Esophagus muscularis mucosa (tissue), 4 donors: ENCODE data around the gene SEC23IP. TPM values are rescaled to one million over a fixed set of nuclear protein-coding genes. Genes with fewer than 3 reads are reported as not detected.

Experiments
- DNase-seq: peaks from one replicate; pipeline ENCODE4 v3.0.0-alpha.2; 2017; ENCODE audit errors: extremely low spot score
- H3K27ac ChIP-seq, 4 donors: fragments of 200-600 bp; sonication (generic); replicated peaks in 1 of 4; 1 replicate in 3 of 4; 2 replicates in 1 of 4; pipeline ENCODE4 v1.5.1; 2016 to 2019; ENCODE audit warnings: mild to moderate bottlenecking in 1 of 4
- H3K27me3 ChIP-seq, 4 donors: fragments of 200-600 bp; sonication (generic); one replicate each; pipeline versions ENCODE4 v1.5.1 to v1.6.0; 2016 to 2019
- H3K36me3 ChIP-seq, 4 donors: fragments of 200-600 bp; sonication (generic); one replicate each; pipeline ENCODE4 v1.5.1; 2016 to 2019
- H3K4me1 ChIP-seq, 4 donors: fragments of 200-600 bp; sonication (generic); one replicate each; pipeline ENCODE4 v1.5.1; 2016 to 2019
- H3K4me3 ChIP-seq, 4 donors: fragments of 200-600 bp; sonication (generic); 1 replicate in 2 of 4; 2 replicates in 2 of 4; pipeline ENCODE4 v1.5.1; 2016 to 2019; ENCODE audit warnings: mild to moderate bottlenecking in 4 of 4, moderate library complexity in 1 of 4
- H3K9me3 ChIP-seq, 4 donors: fragments of 200-600 bp; sonication (generic); 1 replicate in 3 of 4; 2 replicates in 1 of 4; pipeline ENCODE4 v1.5.1; 2016 to 2019
- EP300 ChIP-seq: sonication (generic); formaldehyde crosslinking; IDR thresholded peaks from one replicate; pipeline ENCODE4 v1.6.1; 2017; ENCODE audit warnings: antibody characterized with exemption
- POLR2A ChIP-seq: fragments of 450-650 bp; IDR thresholded peaks from one replicate; pipeline ENCODE4 v1.6.1; 2017; ENCODE audit warnings: antibody characterized with exemption, moderate library complexity, mild to moderate bottlenecking, low read depth
- POLR2AphosphoS5 ChIP-seq, 2 donors: sonication (generic); formaldehyde crosslinking; IDR thresholded peaks; one replicate each; pipeline ENCODE4 v1.6.1; 2017; ENCODE audit warnings: antibody characterized with exemption in 2 of 2
- WGBS: methylation state at CpG from one replicate; pipeline ENCODE4 v1.1.5; 2018; 5-methylcytosine and 5-hydroxymethylcytosine counted together
- intact Hi-C: fragments of 100-400 bp; cut with DNase I; formaldehyde crosslinking; loops from one replicate; pipeline ENCODE4 v1.15.1; 2023
- small RNA-seq, 3 donors: library from RNA; depleted of rRNA; stranded (forward); fragments of <200 nt; gene quantifications; one replicate each; pipeline ENCODE3, GENCODE V24; 2016
- total RNA-seq, 4 donors: library from RNA; depleted of rRNA; stranded (reverse); fragments of >200 nt; gene quantifications; one replicate each; pipeline versions ENCODE4 v1.1.0 to v1.2.1, GENCODE V29; 2016
- TF ChIP-seq, protein P1 (sequence below), 3 experiments: fragments of 200-600 bp in 2 of 3; fragments of 450-650 bp in 1 of 3; sonication (generic) in 2 of 3; IDR thresholded peaks; one replicate each; pipeline ENCODE4 v1.5.1; 2017 to 2019; ENCODE audit warnings: antibody characterized with exemption in 3 of 3, mild to moderate bottlenecking in 2 of 3, moderate library complexity in 1 of 3

Gene SEC23IP
- total RNA-seq, 4 donors from 2014 or later, result 22.4 to 29.9 (median 24.2) TPM

DNA sequence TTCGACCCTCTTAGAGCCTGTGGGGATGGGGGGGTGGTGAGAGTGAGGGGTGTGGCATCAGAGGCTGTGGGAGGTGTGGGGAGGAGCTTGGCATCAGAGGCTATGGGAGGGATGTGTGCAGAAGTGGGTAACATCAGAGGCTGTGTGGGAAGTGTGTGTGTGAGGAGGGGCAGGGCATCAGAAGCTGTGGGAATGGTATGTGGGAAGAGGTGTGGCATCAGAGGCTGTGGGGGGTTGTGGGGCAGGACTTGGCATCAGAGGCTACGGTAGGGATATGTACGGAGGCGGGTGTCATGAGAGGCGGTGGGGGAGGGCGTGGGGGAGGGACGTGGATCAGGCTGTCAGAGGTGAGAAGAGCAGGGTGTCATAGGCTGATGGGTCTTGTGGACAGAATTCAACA lies 97.4 kb downstream of the SEC23IP start:
- Histone ChIP-seq H3K4me3 (no peak overlapping the region), H3K4me1 (no peaks in the 10 kb centered on the region), H3K27ac (no peak overlapping the region), H3K9me3 (peaks cover 0 to under 1% (median 0%) of the 10 kb centered on the region in 4 donors), H3K27me3 (peaks cover 0 to 8% (median 0%) of the 10 kb centered on the region in 4 donors), H3K36me3 (no peaks in the 10 kb centered on the region)
- 78% methylated on average over 7 of the region's 7 CpGs for WGBS
- DNase-seq, result peak; percentile 79
- TF ChIP-seq, protein P1, sequence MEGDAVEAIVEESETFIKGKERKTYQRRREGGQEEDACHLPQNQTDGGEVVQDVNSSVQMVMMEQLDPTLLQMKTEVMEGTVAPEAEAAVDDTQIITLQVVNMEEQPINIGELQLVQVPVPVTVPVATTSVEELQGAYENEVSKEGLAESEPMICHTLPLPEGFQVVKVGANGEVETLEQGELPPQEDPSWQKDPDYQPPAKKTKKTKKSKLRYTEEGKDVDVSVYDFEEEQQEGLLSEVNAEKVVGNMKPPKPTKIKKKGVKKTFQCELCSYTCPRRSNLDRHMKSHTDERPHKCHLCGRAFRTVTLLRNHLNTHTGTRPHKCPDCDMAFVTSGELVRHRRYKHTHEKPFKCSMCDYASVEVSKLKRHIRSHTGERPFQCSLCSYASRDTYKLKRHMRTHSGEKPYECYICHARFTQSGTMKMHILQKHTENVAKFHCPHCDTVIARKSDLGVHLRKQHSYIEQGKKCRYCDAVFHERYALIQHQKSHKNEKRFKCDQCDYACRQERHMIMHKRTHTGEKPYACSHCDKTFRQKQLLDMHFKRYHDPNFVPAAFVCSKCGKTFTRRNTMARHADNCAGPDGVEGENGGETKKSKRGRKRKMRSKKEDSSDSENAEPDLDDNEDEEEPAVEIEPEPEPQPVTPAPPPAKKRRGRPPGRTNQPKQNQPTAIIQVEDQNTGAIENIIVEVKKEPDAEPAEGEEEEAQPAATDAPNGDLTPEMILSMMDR (IDR thresholded peaks at IDR 0.05), result no peak
- TF ChIP-seq POLR2A, result no peak
- TF ChIP-seq POLR2AphosphoS5 (IDR thresholded peaks at IDR 0.05), result no peak
- no peak for TF ChIP-seq EP300
- intact Hi-C loops, result no loop called here

DNA sequence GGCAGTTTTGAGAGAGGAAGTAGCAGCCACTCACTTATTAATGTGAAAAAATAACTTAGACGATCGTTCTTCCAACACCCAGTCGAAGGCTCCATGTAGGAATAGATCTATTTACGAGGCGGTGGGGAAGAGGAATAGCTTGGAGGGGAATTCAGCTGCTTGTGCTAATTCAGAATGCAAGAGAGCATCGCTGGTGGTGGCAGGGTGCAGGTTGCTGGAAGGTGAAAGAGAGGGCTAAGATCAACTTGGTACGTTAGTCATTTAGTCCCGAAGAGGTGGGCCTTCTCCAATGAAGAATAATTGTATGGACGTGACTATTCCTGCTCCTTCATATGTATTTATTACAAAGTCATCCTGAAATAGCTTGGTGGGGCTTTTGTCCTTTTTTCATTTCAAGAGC lies 98.5 kb downstream of the SEC23IP start:
- Histone ChIP-seq H3K27me3 (peaks cover 0 to 8% (median 0%) of the 10 kb centered on the region in 4 donors), H3K9me3 (peaks cover 0 to 10% (median 7%) of the 10 kb centered on the region in 4 donors), H3K36me3 (no peaks in the 10 kb centered on the region), H3K4me1 (no peaks in the 10 kb centered on the region), H3K27ac (no peak overlapping the region), H3K4me3 (no peak overlapping the region)
- intact Hi-C loops, result no loop called here
- DNase-seq, result peak; percentile 78
- no peak for TF ChIP-seq POLR2A
- 61% methylated on average over 9 of the region's 9 CpGs for WGBS

DNA sequence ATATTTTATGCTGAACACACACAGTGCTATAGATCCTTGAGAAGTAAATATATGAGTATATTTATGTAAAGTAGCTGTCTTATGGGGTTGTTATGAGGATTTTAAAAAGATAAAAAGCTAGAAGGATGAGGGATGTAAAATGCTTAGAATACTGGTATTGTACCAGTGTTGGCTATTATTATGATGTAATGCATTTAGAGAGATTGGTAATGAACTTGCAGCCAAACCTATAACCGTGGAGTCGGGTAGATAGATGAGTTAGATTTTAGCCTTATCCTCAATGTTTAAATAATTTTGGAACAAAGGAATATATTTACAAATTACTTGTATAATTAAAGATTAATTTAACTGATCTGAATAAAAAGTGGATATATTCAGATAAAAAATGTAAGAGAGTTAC lies 99.3 kb downstream of the SEC23IP start:
- peaks cover 0 to 18% (median 11%) of the 10 kb centered on the region in 4 donors for H3K9me3 ChIP-seq
- H3K36me3 ChIP-seq, result no peaks in the 10 kb centered on the region
- no peaks in the 10 kb centered on the region for H3K4me1 ChIP-seq
- intact Hi-C loops, result no loop called here
- no peak for TF ChIP-seq POLR2A
- no peak for TF ChIP-seq POLR2AphosphoS5 (IDR thresholded peaks at IDR 0.05)
- TF ChIP-seq, protein P1 (IDR thresholded peaks at IDR 0.05), result no peak
- TF ChIP-seq EP300, result no peak
- H3K27me3 ChIP-seq, result peaks cover 0 to 8% (median 0%) of the 10 kb centered on the region in 4 donors
- no peak for DNase-seq
- no peak overlapping the region for H3K4me3 ChIP-seq
- no peak overlapping the region for H3K27ac ChIP-seq
- WGBS, result 94% methylated on average over 2 of the region's 2 CpGs

Small RNA genes within 50 kb of the gene (small RNA-seq; reads per million reads assigned to genes)
- 0 to 0.08 (median 0) reads per million in 3 donors for gene MIR4682

Other genes with a start within 250 kb of the SEC23IP start
- gene BAG3, start 241.3 kb upstream of the SEC23IP start, total RNA-seq, result 10 to 100 TPM; 44.0 to 81.7 (median 73.9) TPM
- gene INPP5F, start 166.7 kb upstream of the SEC23IP start, total RNA-seq, result 10 to 100 TPM; 15.1 to 24.0 (median 19.0) TPM
- gene MCMBP, start 19.9 kb upstream of the SEC23IP start, total RNA-seq, result 10 to 100 TPM; 47.3 to 77.2 (median 52.3) TPM